ENCODE results near the gene SH3GL3. TPM values are rescaled to one million over a fixed set of nuclear protein-coding genes. Genes with fewer than 3 reads are reported as not detected.

Gene SH3GL3
- total and polyA plus RNA-seq, 2 of the 4 experiments (the other 2 are of a cell fraction), result not detected

- intact Hi-C loops (cut with micrococcal nuclease), result no loop called here
- no peak overlapping the region for H2BK20ac ChIP-seq (ENCODE audit: low read depth, low read length)
These were observed 79.2 kb downstream of the SH3GL3 start for GRCh38 chr15:83526319-83526718.

More at GRCh38 chr15:83526319-83526718, 79.2 kb downstream of the SH3GL3 start:
- H3K4me3 ChIP-seq (ENCODE audit: insufficient read depth, low read depth, low read length), result no peak overlapping the region
- H3K9me3 ChIP-seq (ENCODE audit: control insufficient read depth, insufficient read depth, low read length), result peaks cover 4% of the 10 kb centered on the region
- in situ Hi-C loops (cut with MboI; ENCODE audit: low sequenced_read_pairs), result no loop called here
- H3K9ac ChIP-seq (ENCODE audit: low read depth, low read length), result no peak overlapping the region
- no peak overlapping the region for H2AK9ac ChIP-seq (replicated peaks; ENCODE audit: low read depth, low read length, poor library complexity)
- no peaks in the 10 kb centered on the region for H4K20me1 ChIP-seq (ENCODE audit: insufficient read depth, low read length)
- H2BK15ac ChIP-seq (ENCODE audit: low read depth, low read length), result no peak overlapping the region
- no peak overlapping the region for H3K14ac ChIP-seq (replicated peaks; ENCODE audit: low read depth, low read length)
- dilution Hi-C loops (cut with HindIII; ENCODE audit: low sequenced_read_pairs, unreplicated experiment), result no loop called here
- no CpG with 5 or more reads among the region's 2 CpGs for WGBS, 2 experiments (ENCODE audit: extremely low coverage in 2 of 2, insufficient read length in 1 of 2)
- no peak overlapping the region for H4K5ac ChIP-seq (ENCODE audit: low read depth, low read length)
- ChIA-PET CTCF (no interaction called here), POLR2A (ENCODE audit: unreplicated experiment) (no interaction called here)
- no peaks in the 10 kb centered on the region for H3K9me1 ChIP-seq (ENCODE audit: insufficient read depth, low read length)
- H4K8ac ChIP-seq (ENCODE audit: low read depth in 2 of 2, low read length in 2 of 2), result no peak overlapping the region
- no peak overlapping the region for H3K56ac ChIP-seq (ENCODE audit: extremely low read depth, insufficient read depth, low read length)
- no peaks in the 10 kb centered on the region for H3K36me3 ChIP-seq (ENCODE audit: control insufficient read depth, insufficient read depth, low read length)
- no peak overlapping the region for H3K27ac ChIP-seq (ENCODE audit: insufficient read depth, low read length)
- no peak for ATAC-seq (ENCODE audit: low read depth)
- no peaks in the 10 kb centered on the region for H3K4me1 ChIP-seq (ENCODE audit: control insufficient read depth, insufficient read depth, low read length)
- TF ChIP-seq USF2 (IDR thresholded peaks at IDR 0.05; ENCODE audit: low read depth, low read length) (no peak), NFE2L2 (IDR thresholded peaks at IDR 0.05; ENCODE audit: low read depth, low read length) (no peak), SMC3 (IDR thresholded peaks at IDR 0.05; ENCODE audit: low read depth, low read length) (no peak), MXI1 (IDR thresholded peaks at IDR 0.05; ENCODE audit: borderline replicate concordance, low read depth, low read length) (no peak), BHLHE40 (IDR thresholded peaks at IDR 0.05; ENCODE audit: low read depth, low read length) (no peak), CEBPB (IDR thresholded peaks at IDR 0.05; ENCODE audit: low read depth, low read length) (no peak), MAZ (IDR thresholded peaks at IDR 0.05; ENCODE audit: borderline replicate concordance, low read depth, low read length) (no peak), RCOR1 (IDR thresholded peaks at IDR 0.05; ENCODE audit: insufficient replicate concordance, low read length) (no peak), ELK1 (IDR thresholded peaks at IDR 0.05; ENCODE audit: borderline replicate concordance, low read depth, low read length) (no peak), MAFK (IDR thresholded peaks at IDR 0.05; ENCODE audit: low read depth, low read length) (no peak), CTCF (conservative IDR thresholded peaks at IDR 0.05; ENCODE audit: low read depth, low read length) (no peak), CHD1 (IDR thresholded peaks at IDR 0.05; ENCODE audit: low read depth, low read length) (no peak), RFX5 (IDR thresholded peaks at IDR 0.05; ENCODE audit: low read depth, low read length) (no peak), POLR2A (IDR thresholded peaks at IDR 0.05; ENCODE audit: low read depth, low read length) (no peak), FOS (IDR thresholded peaks at IDR 0.05; ENCODE audit: low read depth, low read length) (no peak), RAD21 (IDR thresholded peaks at IDR 0.05; ENCODE audit: low read length) (no peak)
- no peak overlapping the region for H3K18ac ChIP-seq (ENCODE audit: low read depth, low read length)
- H2AK5ac ChIP-seq (ENCODE audit: low read depth, low read length), result no peak overlapping the region
- no peak overlapping the region for H4K91ac ChIP-seq (ENCODE audit: insufficient read depth, low read depth, low read length)
- no peak overlapping the region for H3K4me2 ChIP-seq (ENCODE audit: low read depth, low read length)
- no peak overlapping the region for H2AFZ ChIP-seq (replicated peaks; ENCODE audit: low read length, poor library complexity)
- H3K27me3 ChIP-seq (ENCODE audit: control insufficient read depth, insufficient read depth, low read length), result no peaks in the 10 kb centered on the region
- H3K79me1 ChIP-seq (ENCODE audit: low read depth in 1 of 2, low read length in 2 of 2), result no peaks in the 10 kb centered on the region
- no peak overlapping the region for H2BK5ac ChIP-seq (ENCODE audit: low read depth, low read length, poor library complexity, severe bottlenecking)
- DNase-seq, result no peak
- H3K4ac ChIP-seq (ENCODE audit: low read depth, low read length), result no peak overlapping the region
- no peak overlapping the region for H2BK120ac ChIP-seq (ENCODE audit: low read depth, low read length)
- no TSS peak for BruUV-seq (replicated peaks)
- H3K23ac ChIP-seq (ENCODE audit: low read depth, low read length), result no peak overlapping the region
